DOHH2 (cell line): ENCODE measurements around the gene IPO11.

Source experiments
- H3F3A ChIP-seq: fragments of 200-600 bp; sonication (generic), shearing (Covaris generic); 2 replicates; pipeline ENCODE4 v1.6.0; 2016; ENCODE audit warnings: antibody characterized with exemption, mild to moderate bottlenecking; ENCODE audit not compliant: control insufficient read depth, insufficient read depth
- H3K27ac ChIP-seq: fragments of 200-600 bp; sonication (generic); 2 replicates; pipeline ENCODE4 v1.5.1; 2014; ENCODE audit warnings: low read depth, mild to moderate bottlenecking, low read length, moderate library complexity
- H3K27me3 ChIP-seq: fragments of 200-600 bp; sonication (generic); 2 replicates; pipeline ENCODE4 v1.6.1; 2014; ENCODE audit warnings: mild to moderate bottlenecking, low read length, mixed read lengths; ENCODE audit not compliant: control insufficient read depth
- H3K36me3 ChIP-seq: fragments of 200-600 bp; sonication (generic); 2 replicates; pipeline ENCODE4 v1.6.1; 2014; ENCODE audit warnings: mild to moderate bottlenecking, low read length, moderate library complexity, mixed read lengths; ENCODE audit not compliant: control insufficient read depth
- H3K4me1 ChIP-seq: fragments of 200-600 bp; sonication (generic); 2 replicates; pipeline ENCODE4 v1.6.1; 2014; ENCODE audit warnings: mild to moderate bottlenecking, low read length, mixed read lengths; ENCODE audit not compliant: control insufficient read depth
- H3K4me2 ChIP-seq: fragments of 200-600 bp; sonication (generic); 2 replicates; pipeline ENCODE4 v1.6.0; 2014; ENCODE audit warnings: mild to moderate bottlenecking, low read length, moderate library complexity
- H3K4me3 ChIP-seq: fragments of 200-600 bp; sonication (generic); 2 replicates; pipeline ENCODE4 v1.5.1; 2014; ENCODE audit warnings: mild to moderate bottlenecking, low read length, mixed read lengths
- H3K79me2 ChIP-seq: fragments of 200-600 bp; sonication (generic); 2 replicates; pipeline ENCODE4 v1.6.1; 2014; ENCODE audit warnings: mild to moderate bottlenecking, low read length, mixed read lengths; ENCODE audit not compliant: control insufficient read depth
- H3K9me2 ChIP-seq: fragments of 200-600 bp; sonication (generic); replicated peaks from 2 replicates; pipeline ENCODE4 v1.6.1; 2014; ENCODE audit warnings: mild to moderate bottlenecking, low read length, mixed read lengths; ENCODE audit not compliant: control insufficient read depth
- H3K9me3 ChIP-seq: fragments of 200-600 bp; sonication (generic); 2 replicates; pipeline ENCODE4 v1.6.1; 2014; ENCODE audit warnings: antibody characterized with exemption, low read length, mixed read lengths; ENCODE audit not compliant: control insufficient read depth, insufficient read depth
- H4K20me1 ChIP-seq: fragments of 200-600 bp; sonication (generic); 2 replicates; pipeline ENCODE4 v1.6.0; 2014; ENCODE audit warnings: low read depth, mild to moderate bottlenecking, antibody characterized with exemption, low read length, moderate library complexity; ENCODE audit not compliant: control insufficient read depth, insufficient read depth
- CTCF ChIP-seq: fragments of 200-600 bp; sonication (generic); IDR thresholded peaks from one replicate; pipeline ENCODE4 v1.5.1; 2014; ENCODE audit warnings: antibody characterized with exemption, mild to moderate bottlenecking, low read depth, low read length; ENCODE audit not compliant: poor library complexity, severe bottlenecking
- EZH2phosphoT487 ChIP-seq: fragments of 200-600 bp; sonication (generic); IDR thresholded peaks from 2 replicates; pipeline ENCODE4 v1.6.1; 2017; ENCODE audit warnings: borderline replicate concordance, mild to moderate bottlenecking, antibody characterized with exemption, low read length, moderate library complexity, mixed read lengths

Gene IPO11

GRCh38 chr5:62521319-62521718 is 108.8 kb downstream of the IPO11 start:
- no peaks in the 10 kb centered on the region for H3K79me2 ChIP-seq
- H3K4me3 ChIP-seq = no peak overlapping the region
- no peak overlapping the region for H3K27ac ChIP-seq
- no peaks in the 10 kb centered on the region for H3K9me2 ChIP-seq
- no peaks in the 10 kb centered on the region for H3F3A ChIP-seq
- H3K4me2 ChIP-seq = no peak overlapping the region
- no peaks in the 10 kb centered on the region for H3K27me3 ChIP-seq
- no peak for TF ChIP-seq CTCF
- TF ChIP-seq EZH2phosphoT487 = no peak
- no peaks in the 10 kb centered on the region for H3K4me1 ChIP-seq
- peaks cover 29% of the 10 kb centered on the region for H3K36me3 ChIP-seq
- H4K20me1 ChIP-seq = no peaks in the 10 kb centered on the region
- no peaks in the 10 kb centered on the region for H3K9me3 ChIP-seq

- Histone ChIP-seq H3K4me2 (no peak overlapping the region), H3K27ac (no peak overlapping the region)
These were observed 110.2 kb downstream of the IPO11 start for GRCh38 chr5:62522811-62523210.

GRCh38 chr5:62533597-62533996 is 121.0 kb downstream of the IPO11 start:
- no peaks in the 10 kb centered on the region for H3K9me3 ChIP-seq
- no peaks in the 10 kb centered on the region for H4K20me1 ChIP-seq
- H3K4me1 ChIP-seq = no peaks in the 10 kb centered on the region
- H3K27ac ChIP-seq = no peak overlapping the region
- no peaks in the 10 kb centered on the region for H3K27me3 ChIP-seq
- no peak overlapping the region for H3K4me2 ChIP-seq
- TF ChIP-seq CTCF (no peak), EZH2phosphoT487 (no peak)
- H3F3A ChIP-seq = no peaks in the 10 kb centered on the region
- H3K79me2 ChIP-seq = no peaks in the 10 kb centered on the region
- H3K9me2 ChIP-seq = no peaks in the 10 kb centered on the region
- H3K36me3 ChIP-seq = peaks cover 19% of the 10 kb centered on the region
- no peak overlapping the region for H3K4me3 ChIP-seq

More at GRCh38 chr5:62522811-62523210, 110.2 kb downstream of the IPO11 start:
- Histone ChIP-seq H3F3A (no peaks in the 10 kb centered on the region), H3K36me3 (peaks cover 25% of the 10 kb centered on the region), H3K9me2 (no peaks in the 10 kb centered on the region), H4K20me1 (no peaks in the 10 kb centered on the region), H3K27me3 (no peaks in the 10 kb centered on the region), H3K9me3 (no peaks in the 10 kb centered on the region), H3K4me3 (no peak overlapping the region), H3K4me1 (no peaks in the 10 kb centered on the region), H3K79me2 (no peaks in the 10 kb centered on the region)
- TF ChIP-seq CTCF (no peak), EZH2phosphoT487 (no peak)
